SK-N-MC (cell line): ENCODE results near the gene FN3K.

ENCODE experiments used
- EZH2 ChIP-seq: fragments of 200-600 bp; sonication (generic); IDR thresholded peaks from one replicate; pipeline ENCODE4 v1.6.1; 2017; ENCODE audit warnings: antibody characterized with exemption
- FOXP2 ChIP-seq: optimal IDR thresholded peaks from 2 replicates; pipeline ENCODE3; 2011; ENCODE audit warnings: mild to moderate bottlenecking, moderate library complexity; ENCODE audit not compliant: insufficient read depth; ENCODE audit errors: extremely low read length, control extremely low read depth
- POLR2AphosphoS5 ChIP-seq: IDR thresholded peaks from 2 replicates; pipeline ENCODE4 v1.6.1; 2012; ENCODE audit warnings: mild to moderate bottlenecking, low read depth, low read length, borderline replicate concordance

- TF ChIP-seq EZH2 (no peak), POLR2AphosphoS5 (no peak), FOXP2 (no peak)
Measured at GRCh38 chr17:82751171-82751570, 15.8 kb downstream of the FN3K start.
